GM23338 (cell line): Measurements from ENCODE around the gene RCBTB2. TPM values are rescaled to one million over a fixed set of nuclear protein-coding genes. Genes with fewer than 3 reads are reported as not detected.

Experiments
- ATAC-seq: fragments of 200-7000 bp; cut with Tn5 transposase; 3 replicates; pipeline ENCODE4 v1.9.1; 2020
- DNase-seq: peaks from one replicate; pipeline ENCODE4 v3.0.0-alpha.2; 2015; ENCODE audit warnings: low spot score
- H2AFZ ChIP-seq: fragments of 200-600 bp; sonication (generic); 2 replicates; pipeline ENCODE4 v1.8.0; 2016; ENCODE audit warnings: antibody characterized with exemption, mild to moderate bottlenecking, moderate library complexity
- H3F3A ChIP-seq: fragments of 200-600 bp; sonication (generic); replicated peaks from 2 replicates; pipeline ENCODE4 v1.8.0; 2017; ENCODE audit warnings: antibody characterized with exemption, mixed run types, low read depth
- H3K27ac ChIP-seq: fragments of 200-600 bp; sonication (generic); 2 replicates; pipeline ENCODE4 v1.6.1; 2016; ENCODE audit warnings: low read depth
- H3K27me3 ChIP-seq: fragments of 200-600 bp; sonication (generic); 2 replicates; pipeline ENCODE4 v1.8.0; 2016; ENCODE audit warnings: mild to moderate bottlenecking, mixed run types, moderate library complexity; ENCODE audit not compliant: insufficient read depth
- H3K36me3 ChIP-seq: fragments of 200-600 bp; sonication (generic); 2 replicates; pipeline ENCODE4 v1.8.0; 2016; ENCODE audit warnings: mild to moderate bottlenecking; ENCODE audit not compliant: insufficient read depth
- H3K4me1 ChIP-seq: fragments of 200-600 bp; sonication (generic); 2 replicates; pipeline ENCODE4 v1.8.0; 2016; ENCODE audit warnings: mild to moderate bottlenecking, moderate library complexity; ENCODE audit not compliant: insufficient read depth
- H3K4me2 ChIP-seq: fragments of 200-600 bp; sonication (generic); 2 replicates; pipeline ENCODE4 v1.7.1; 2017; ENCODE audit warnings: mixed run types
- H3K4me3 ChIP-seq: fragments of 200-600 bp; sonication (generic); 2 replicates; pipeline ENCODE4 v1.6.1; 2016; ENCODE audit warnings: mixed run types
- H3K79me2 ChIP-seq: fragments of 200-600 bp; sonication (generic); replicated peaks from 2 replicates; pipeline ENCODE4 v1.8.0; 2017; ENCODE audit warnings: mild to moderate bottlenecking; ENCODE audit not compliant: insufficient read depth
- H3K9me2 ChIP-seq: fragments of 200-600 bp; sonication (generic); 2 replicates; pipeline ENCODE4 v1.8.0; 2017; ENCODE audit not compliant: insufficient read depth
- H4K20me1 ChIP-seq: fragments of 200-600 bp; sonication (generic); replicated peaks from 2 replicates; pipeline ENCODE4 v1.8.0; 2017; ENCODE audit warnings: mild to moderate bottlenecking; ENCODE audit not compliant: insufficient read depth
- H3K27ac Mint-ChIP-seq: 2 replicates; pipeline ENCODE4 v1.8.0; 2020; ENCODE audit warnings: inconsistent platforms, mild to moderate bottlenecking, moderate library complexity, mixed read lengths
- H3K27me3 Mint-ChIP-seq: 3 replicates; pipeline ENCODE4 v1.8.0; 2022; ENCODE audit warnings: low read depth, mild to moderate bottlenecking, moderate library complexity, mixed read lengths, inconsistent platforms; ENCODE audit not compliant: insufficient read depth, poor library complexity
- H3K36me3 Mint-ChIP-seq: 3 replicates; pipeline ENCODE4 v1.8.0; 2021; ENCODE audit warnings: low read depth, mild to moderate bottlenecking, inconsistent platforms, moderate library complexity, mixed read lengths
- H3K4me1 Mint-ChIP-seq: 3 replicates; pipeline ENCODE4 v1.8.0; 2020; ENCODE audit warnings: mild to moderate bottlenecking, inconsistent platforms, mixed read lengths
- H3K4me3 Mint-ChIP-seq: 3 replicates; pipeline ENCODE4 v1.8.0; 2021; ENCODE audit warnings: moderate library complexity, mild to moderate bottlenecking, inconsistent platforms, mixed read lengths
- H3K9me3 Mint-ChIP-seq: 3 replicates; pipeline ENCODE4 v1.8.0; 2020; ENCODE audit warnings: moderate library complexity, mild to moderate bottlenecking, inconsistent platforms, mixed read lengths
- CREB1 ChIP-seq: fragments of 250-450 bp; sonication (Bioruptor Pico); IDR thresholded peaks from 2 replicates; pipeline ENCODE4 v1.5.0; 2020; ENCODE audit warnings: low read depth, mild to moderate bottlenecking, moderate library complexity
- CTCF ChIP-seq, 2 experiments: fragments of 200-600 bp in 1 of 2; sonication (generic) in 1 of 2; conservative IDR thresholded peaks; 2 replicates each; pipeline versions ENCODE4 v1.5.1 to v1.6.1; 2016 to 2017; ENCODE audit warnings: antibody characterized with exemption in 2 of 2, low read depth in 2 of 2, mild to moderate bottlenecking in 2 of 2, moderate library complexity in 1 of 2
- EZH2phosphoT487 ChIP-seq: fragments of 200-600 bp; sonication (generic); IDR thresholded peaks from one replicate; pipeline ENCODE4 v1.8.1; 2018; ENCODE audit warnings: antibody characterized with exemption; ENCODE audit not compliant: unreplicated experiment
- JUNB ChIP-seq: IDR thresholded peaks from one replicate; pipeline ENCODE4 v1.6.1; 2016; ENCODE audit warnings: antibody characterized with exemption; ENCODE audit not compliant: unreplicated experiment
- STAT1 ChIP-seq: IDR thresholded peaks from one replicate; pipeline ENCODE4 v1.6.1; 2016; ENCODE audit warnings: antibody characterized with exemption; ENCODE audit not compliant: unreplicated experiment
- ZNF114 ChIP-seq: fragments of 250-450 bp; sonication (Bioruptor Pico); IDR thresholded peaks from 2 replicates; pipeline ENCODE4 v1.5.0; 2020; ENCODE audit warnings: mild to moderate bottlenecking, moderate library complexity
- ZNF331 ChIP-seq: fragments of 250-450 bp; sonication (Bioruptor Pico); IDR thresholded peaks from 2 replicates; pipeline ENCODE4 v1.5.0; 2020; ENCODE audit warnings: low read depth, mild to moderate bottlenecking, moderate library complexity
- ZNF462 ChIP-seq: fragments of 250-450 bp; sonication (Bioruptor Pico); IDR thresholded peaks from 2 replicates; pipeline ENCODE4 v1.5.0; 2020; ENCODE audit warnings: mild to moderate bottlenecking, moderate library complexity
- polyA plus RNA-seq: library from polyadenylated mRNA; unstranded; fragments of >200 nt; fragmentation: Nextera tagmentation; extraction: Ambion mirVana; gene quantifications from 2 replicates; pipeline ENCODE4 v1.2.1, GENCODE V29; 2016
- total RNA-seq: library from RNA; depleted of rRNA; stranded (reverse); fragments of >200 nt; shearing (Covaris generic); gene quantifications from 2 replicates; pipeline ENCODE4 v1.2.3, GENCODE V29; 2014

The RCBTB2 gene
- total and polyA plus RNA-seq, 2 experiments from 2014 or later: 8.1 to 20.8 TPM

GRCh38 chr13:48533961-48534600, 1.2 kb upstream of the RCBTB2 start:
- Histone ChIP-seq H3K36me3 (no peaks in the 10 kb centered on the region), H3K4me1 (peaks cover 11% of the 10 kb centered on the region), H3K27me3 (no peaks in the 10 kb centered on the region), H3K4me3 (peak overlapping the region; percentile 90; the same call in 1 of the 2 replicates), H3K9me2 (0 out of 2 replicates have a peak, but pooled peaks cover 7% of the 10 kb centered on the region), H4K20me1 (no peaks in the 10 kb centered on the region), H3K27ac (no peak overlapping the region), H2AFZ (peak overlapping the region; percentile 98), H3F3A (0 out of 2 replicates have a peak, but pooled peaks cover 3% of the 10 kb centered on the region), H3K79me2 (peaks cover 27% of the 10 kb centered on the region), H3K4me2 (peak overlapping the region; percentile 97; the same call in 1 of the 2 replicates)
- ATAC-seq (no peak), DNase-seq (no peak)
- Mint-ChIP-seq H3K4me3 (peak overlapping the region; percentile 95), H3K36me3 (no peaks in the 10 kb centered on the region), H3K27me3 (peaks cover 6% of the 10 kb centered on the region), H3K27ac (no peak overlapping the region), H3K4me1 (peaks cover 13% of the 10 kb centered on the region), H3K9me3 (peaks cover 3% of the 10 kb centered on the region; the same call in 1 of the 3 replicates)
- TF ChIP-seq CREB1 (CRISPR knock-in tag) (no peak), ZNF114 (CRISPR knock-in tag) (no peak), ZNF462 (CRISPR knock-in tag) (no peak), EZH2phosphoT487 (no peak), STAT1 (no peak), ZNF331 (no peak), JUNB (no peak), CTCF (conservative IDR thresholded peaks at IDR 0.05; ENCODE audit: low read depth in 2 of 2) (no peak)
